A549 treated with CORT108297 at 1 μM for 4 hours (cell line): ENCODE results near the gene OR14C36. TPM values are rescaled to one million over a fixed set of nuclear protein-coding genes. Genes with fewer than 3 reads are reported as not detected.

Experiments
- total RNA-seq: library from RNA; stranded (reverse); fragments of 200-300 nt; extraction: Qiagen RNA extraction; gene quantifications from 5 replicates; pipeline ENCODE4 v1.2.3, GENCODE V29; 2022

Gene OR14C36, protein sequence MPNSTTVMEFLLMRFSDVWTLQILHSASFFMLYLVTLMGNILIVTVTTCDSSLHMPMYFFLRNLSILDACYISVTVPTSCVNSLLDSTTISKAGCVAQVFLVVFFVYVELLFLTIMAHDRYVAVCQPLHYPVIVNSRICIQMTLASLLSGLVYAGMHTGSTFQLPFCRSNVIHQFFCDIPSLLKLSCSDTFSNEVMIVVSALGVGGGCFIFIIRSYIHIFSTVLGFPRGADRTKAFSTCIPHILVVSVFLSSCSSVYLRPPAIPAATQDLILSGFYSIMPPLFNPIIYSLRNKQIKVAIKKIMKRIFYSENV
- total RNA-seq = not detected in 5 replicates

DNA sequence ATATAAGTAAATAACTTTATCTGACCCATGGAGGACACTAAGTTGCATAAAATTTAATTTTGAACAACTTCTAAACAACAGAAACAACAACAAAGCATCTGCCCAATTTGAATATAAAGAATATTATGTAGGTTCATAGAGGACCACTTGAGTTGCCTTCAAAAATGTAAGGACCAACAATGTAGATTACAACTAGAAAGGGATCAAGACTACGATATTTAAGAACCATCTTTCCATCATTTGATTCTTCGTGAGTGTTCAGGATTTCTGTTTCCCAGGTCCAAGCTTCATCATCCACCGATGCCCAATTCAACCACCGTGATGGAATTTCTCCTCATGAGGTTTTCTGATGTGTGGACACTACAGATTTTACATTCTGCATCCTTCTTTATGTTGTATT, at the start of gene OR14C36:
Gene OR14C36 (plus strand): TSS at position 301 of the 400 bp plus-strand sequence. CDS start 0 bp downstream, at position 301.

GRCh38 chr1:248303324-248303723, 45.3 kb upstream of the OR14C36 start, which contains the start of gene OR2T12:
OR2T12 (minus strand) TSS chr1:248303424; CDS start chr1:248295578, 7,846 bp downstream.

GRCh38 chr1:248324468-248324867, 24.1 kb upstream of the OR14C36 start, which contains the start of gene OR2M7:
OR2M7 (minus strand) TSS chr1:248324568; CDS start chr1:248324568, 0 bp downstream.

DNA sequence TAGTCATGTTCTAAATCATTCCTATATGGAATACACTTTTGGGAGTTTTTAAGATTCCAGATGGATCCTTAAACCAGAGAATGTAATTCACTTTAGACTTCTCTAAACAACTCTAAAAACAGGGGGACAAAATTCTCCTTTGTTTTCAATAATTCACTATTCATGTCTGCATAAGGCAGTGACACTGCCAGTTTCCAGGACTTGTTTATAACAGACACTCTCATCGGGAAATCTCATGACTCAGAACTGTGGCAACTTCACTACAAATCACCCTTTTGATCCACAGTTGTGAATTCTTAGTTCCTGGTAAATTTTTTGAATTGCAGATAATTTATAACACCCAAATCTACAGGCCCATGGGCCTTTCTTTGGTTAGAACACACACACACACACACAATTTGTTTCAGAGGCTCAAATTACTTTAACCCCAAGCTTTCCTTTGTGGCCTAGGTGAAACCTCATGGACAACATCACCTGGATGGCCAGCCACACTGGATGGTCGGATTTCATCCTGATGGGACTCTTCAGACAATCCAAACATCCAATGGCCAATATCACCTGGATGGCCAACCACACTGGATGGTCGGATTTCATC, 12.6 kb downstream of the OR14C36 start, which contains the start of gene OR2T4:
Gene OR2T4 (plus strand): TSS at position 545 of the 595 bp plus-strand sequence. CDS start 0 bp downstream, at position 545.

DNA sequence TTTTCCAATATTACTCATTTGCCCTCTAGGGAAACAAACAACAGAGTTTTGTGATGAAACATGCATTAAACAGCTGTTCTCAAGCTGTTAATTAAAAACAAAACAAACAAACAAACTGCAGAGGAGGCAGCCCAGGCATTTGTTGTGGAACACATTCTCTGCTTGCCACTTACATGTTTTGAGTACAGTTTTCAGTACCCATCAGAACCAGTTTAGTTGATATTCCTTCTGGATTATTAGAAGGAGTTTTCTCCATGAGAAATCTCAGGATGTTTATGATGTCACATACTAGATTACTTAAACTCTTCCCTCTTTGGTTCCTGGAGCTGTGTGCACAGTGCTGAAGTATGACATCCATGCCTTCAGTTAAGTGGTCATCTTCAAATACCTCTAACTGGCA, 26.9 kb downstream of the OR14C36 start, which contains the start of gene OR2T6:
Gene OR2T6 (plus strand): TSS at position 301 of the 400 bp plus-strand sequence. CDS start 11,863 bp downstream, outside the sequence.

Other genes starting within 250 kb of the OR14C36 start
- not detected in 5 replicates for gene OR2M5, start 203.6 kb upstream of the OR14C36 start, total RNA-seq
- gene OR2M2, start 174.0 kb upstream of the OR14C36 start, total RNA-seq = not detected in 5 replicates
- gene OR2M3, start 151.5 kb upstream of the OR14C36 start, total RNA-seq = not detected in 5 replicates
- not detected in 5 replicates for gene OR2M4, start 117.4 kb upstream of the OR14C36 start, total RNA-seq
- not detected in 5 replicates for gene OR2T33, start 70.8 kb upstream of the OR14C36 start, total RNA-seq
- gene OR2T12, start 45.4 kb upstream of the OR14C36 start, total RNA-seq = not detected in 5 replicates
- gene OR2M7, start 24.2 kb upstream of the OR14C36 start, total RNA-seq = not detected in 5 replicates
- gene OR2T4, start 12.9 kb downstream of the OR14C36 start, total RNA-seq = not detected in 5 replicates
- gene OR2T6, start 27.0 kb downstream of the OR14C36 start, total RNA-seq = not detected in 5 replicates
- gene OR2T1, start 54.3 kb downstream of the OR14C36 start, total RNA-seq = not detected in 5 replicates
- not detected in 5 replicates for gene OR2T2, start 96.9 kb downstream of the OR14C36 start, total RNA-seq
- not detected in 5 replicates for gene OR2T3, start 124.6 kb downstream of the OR14C36 start, total RNA-seq
- not detected in 5 replicates for gene OR2T5, start 139.8 kb downstream of the OR14C36 start, total RNA-seq
- gene OR2G6, start 159.3 kb downstream of the OR14C36 start, total RNA-seq = not detected in 5 replicates
- not detected in 5 replicates for gene OR2T29, start 214.0 kb downstream of the OR14C36 start, total RNA-seq
- not detected in 5 replicates for gene OR2T34, start 226.0 kb downstream of the OR14C36 start, total RNA-seq
- not detected in 5 replicates for gene OR2T10, start 248.9 kb downstream of the OR14C36 start, total RNA-seq